ENCODE data around the gene EFHD2.

GRCh38 chr1:15475752-15476314, 66.1 kb downstream of the EFHD2 start, which contains the start of gene CELA2B:
- TF ChIP-seq EZH2 (IDR thresholded peaks at IDR 0.05; ENCODE audit: low read depth) (no peak), CTCF (conservative IDR thresholded peaks at IDR 0.05) (no peak)

Data from PC-9 (cell line).